ENCODE data around the gene SUMO4. TPM values are rescaled to one million over a fixed set of nuclear protein-coding genes. Genes with fewer than 3 reads are reported as not detected.
A peak's percentile ranks its signal among the peaks of the same experiment; 100 is the strongest.
"Not testable (repeated sequence)": the region's sequence is repeated elsewhere in the genome, so short reads cannot be mapped to it uniquely, and the experiment has no call there.

Gene SUMO4
- polyA plus RNA-seq, 3 donors from 2014 or later: 0.94 TPM; not detected in 2

GRCh38 chr6:149444360-149445094, 44.5 kb downstream of the SUMO4 start:
- DNase-seq; H3K9me3 Mint-ChIP-seq; H3K4me3 Mint-ChIP-seq; H3K27ac Mint-ChIP-seq; H3K4me1 Mint-ChIP-seq; H3K36me3 Mint-ChIP-seq; H3K27me3 Mint-ChIP-seq (ENCODE audit: low read depth in 3 of 3): not testable (repeated sequence)

- Mint-ChIP-seq H3K27ac (no peak overlapping the region), H3K4me1 (no peaks in the 10 kb centered on the region), H3K4me3 (no peak overlapping the region), H3K9me3 (no peaks in the 10 kb centered on the region), H3K36me3 (peaks cover 0 to 4% (median 0%) of the 10 kb centered on the region in 3 donors), H3K27me3 (ENCODE audit: low read depth in 3 of 3) (peaks cover 4 to 7% (median 5%) of the 10 kb centered on the region in 3 donors)
- no peak for DNase-seq
Observed at GRCh38 chr6:149445095-149445466, 45.0 kb downstream of the SUMO4 start.

GRCh38 chr6:149445573-149445972, 45.5 kb downstream of the SUMO4 start:
- Mint-ChIP-seq H3K9me3 (no peaks in the 10 kb centered on the region), H3K4me1 (no peaks in the 10 kb centered on the region), H3K27ac (no peak overlapping the region), H3K4me3 (no peak overlapping the region), H3K36me3 (peaks cover 0 to 4% (median 0%) of the 10 kb centered on the region in 3 donors), H3K27me3 (ENCODE audit: low read depth in 3 of 3) (peaks cover 4 to 7% (median 5%) of the 10 kb centered on the region in 3 donors)
- DNase-seq: no peak

- peaks cover 4 to 7% (median 5%) of the 10 kb centered on the region in 3 donors for H3K27me3 Mint-ChIP-seq (ENCODE audit: low read depth in 3 of 3)
- H3K9me3 Mint-ChIP-seq: no peaks in the 10 kb centered on the region
- H3K27ac Mint-ChIP-seq: no peak overlapping the region
- no peaks in the 10 kb centered on the region for H3K4me1 Mint-ChIP-seq
- DNase-seq: no peak
- peaks cover 0 to 4% (median 0%) of the 10 kb centered on the region in 3 donors for H3K36me3 Mint-ChIP-seq
- H3K4me3 Mint-ChIP-seq: no peak overlapping the region
Observed at GRCh38 chr6:149446791-149447376, 46.8 kb downstream of the SUMO4 start.

GRCh38 chr6:149448821-149449453, 48.9 kb downstream of the SUMO4 start:
- no peak overlapping the region for H3K27ac Mint-ChIP-seq
- peaks cover 0 to 4% (median 0%) of the 10 kb centered on the region in 3 donors for H3K36me3 Mint-ChIP-seq
- peaks cover 4 to 6% (median 5%) of the 10 kb centered on the region in 3 donors for H3K27me3 Mint-ChIP-seq (ENCODE audit: low read depth in 3 of 3)
- no peaks in the 10 kb centered on the region for H3K9me3 Mint-ChIP-seq
- no peak overlapping the region for H3K4me3 Mint-ChIP-seq
- no peaks in the 10 kb centered on the region for H3K4me1 Mint-ChIP-seq
- DNase-seq: no peak

- H3K4me3 Mint-ChIP-seq: peak overlapping the region in 3 of 5 donors; percentile 30 to 39 (median 35)
- H3K27me3 Mint-ChIP-seq (ENCODE audit: low read depth in 3 of 3): peaks cover 1 to 6% (median 5%) of the 10 kb centered on the region in 3 donors
- no peak for DNase-seq
- H3K9me3 Mint-ChIP-seq: no peaks in the 10 kb centered on the region
- no peaks in the 10 kb centered on the region for H3K4me1 Mint-ChIP-seq
- H3K36me3 Mint-ChIP-seq: peaks cover 0 to 4% (median 0%) of the 10 kb centered on the region in 3 donors
- H3K27ac Mint-ChIP-seq: no peak overlapping the region
Observed at GRCh38 chr6:149449831-149450678, 50.0 kb downstream of the SUMO4 start.

Other genes with a start within 250 kb of the SUMO4 start
- gene TAB2, start 82.5 kb upstream of the SUMO4 start, polyA plus RNA-seq: 1 to 10 TPM; 1.1 to 8.5 (median 3.8) TPM
- not detected for gene ZC3H12D, start 84.8 kb downstream of the SUMO4 start, polyA plus RNA-seq
- gene PPIL4, start 145.8 kb downstream of the SUMO4 start, polyA plus RNA-seq: 10 to 100 TPM in 1 of 3 donors, 1 to 10 TPM in 2; 5.2 to 13.1 (median 9.4) TPM
- 10 to 100 TPM; 22.5 to 26.4 (median 25.5) TPM for gene GINM1, start 166.1 kb downstream of the SUMO4 start, polyA plus RNA-seq
- gene KATNA1, start 248.5 kb downstream of the SUMO4 start, polyA plus RNA-seq: 10 to 100 TPM; 21.4 to 30.7 (median 21.5) TPM

All from immature natural killer cell (primary cell).